ENCODE measurements around the gene SNX12.
A peak's percentile ranks its signal among the peaks of the same experiment; 100 is the strongest.
"Not testable (repeated sequence)": the region's sequence is repeated elsewhere in the genome, so short reads cannot be mapped to it uniquely, and the experiment has no call there.

SNX12 gene

GRCh38 chrX:71081330-71082123, 13.4 kb upstream of the SNX12 start:
- no peak overlapping the region for H3K4me3 Mint-ChIP-seq
- ATAC-seq (replicated peaks; ENCODE audit: extremely low read depth, poor library complexity, severe bottlenecking): no peak
- no peaks in the 10 kb centered on the region for H3K9me3 Mint-ChIP-seq
- DNase-seq (ENCODE audit: low spot score in 2 of 2): no peak
- no peaks in the 10 kb centered on the region for H3K27me3 Mint-ChIP-seq
- H3K36me3 Mint-ChIP-seq (ENCODE audit: insufficient read depth): no peaks in the 10 kb centered on the region
- H3K27ac Mint-ChIP-seq (ENCODE audit: low read depth): no peak overlapping the region
- H3K4me1 Mint-ChIP-seq: no peaks in the 10 kb centered on the region

- no peak for ATAC-seq (replicated peaks; ENCODE audit: extremely low read depth, poor library complexity, severe bottlenecking)
- no peak for DNase-seq (ENCODE audit: low spot score in 2 of 2)
- Mint-ChIP-seq H3K4me3 (no peak overlapping the region), H3K36me3 (ENCODE audit: insufficient read depth) (peaks cover 11% of the 10 kb centered on the region), H3K4me1 (peaks cover 12% of the 10 kb centered on the region), H3K27ac (ENCODE audit: low read depth) (no peak overlapping the region), H3K9me3 (no peaks in the 10 kb centered on the region), H3K27me3 (peaks cover 8% of the 10 kb centered on the region)
Measured at GRCh38 chrX:71070531-71070930, 2.4 kb upstream of the SNX12 start.

- H3K27me3 Mint-ChIP-seq: no peaks in the 10 kb centered on the region
- peaks cover 20% of the 10 kb centered on the region for H3K4me1 Mint-ChIP-seq
- H3K36me3 Mint-ChIP-seq (ENCODE audit: insufficient read depth): peaks cover 18% of the 10 kb centered on the region
- ATAC-seq (replicated peaks; ENCODE audit: extremely low read depth, poor library complexity, severe bottlenecking) (no peak), DNase-seq (ENCODE audit: low spot score in 2 of 2) (no peak)
- H3K27ac Mint-ChIP-seq (ENCODE audit: low read depth): peak overlapping the region; percentile 88
- peak overlapping the region; percentile 94 for H3K4me3 Mint-ChIP-seq
- H3K9me3 Mint-ChIP-seq: no peaks in the 10 kb centered on the region
Measured at GRCh38 chrX:71067712-71068043, 456 bp downstream of the SNX12 start.

GRCh38 chrX:71067089-71067488, 1.0 kb downstream of the SNX12 start:
- peak overlapping the region; percentile 88 for H3K27ac Mint-ChIP-seq (ENCODE audit: low read depth)
- peak overlapping the region; percentile 94 for H3K4me3 Mint-ChIP-seq
- H3K27me3 Mint-ChIP-seq: no peaks in the 10 kb centered on the region
- no peaks in the 10 kb centered on the region for H3K9me3 Mint-ChIP-seq
- DNase-seq (ENCODE audit: low spot score in 2 of 2) (no peak), ATAC-seq (replicated peaks; ENCODE audit: extremely low read depth, poor library complexity, severe bottlenecking) (no peak)
- peaks cover 20% of the 10 kb centered on the region for H3K4me1 Mint-ChIP-seq
- H3K36me3 Mint-ChIP-seq (ENCODE audit: insufficient read depth): peaks cover 23% of the 10 kb centered on the region

GRCh38 chrX:71060127-71060526, 8.0 kb downstream of the SNX12 start:
- no peak overlapping the region for H3K4me3 Mint-ChIP-seq
- no peaks in the 10 kb centered on the region for H3K9me3 Mint-ChIP-seq
- no peak overlapping the region for H3K27ac Mint-ChIP-seq (ENCODE audit: low read depth)
- H3K27me3 Mint-ChIP-seq: no peaks in the 10 kb centered on the region
- no peak for DNase-seq (ENCODE audit: low spot score in 2 of 2)
- no peak for ATAC-seq (replicated peaks; ENCODE audit: extremely low read depth, poor library complexity, severe bottlenecking)
- peaks cover 32% of the 10 kb centered on the region for H3K4me1 Mint-ChIP-seq
- peaks cover 33% of the 10 kb centered on the region for H3K36me3 Mint-ChIP-seq (ENCODE audit: insufficient read depth)

- no peaks in the 10 kb centered on the region for H3K27me3 Mint-ChIP-seq
- H3K36me3 Mint-ChIP-seq (ENCODE audit: insufficient read depth): peaks cover 29% of the 10 kb centered on the region
Measured at GRCh38 chrX:71057848-71058530, 10.1 kb downstream of the SNX12 start.

GRCh38 chrX:71056867-71057266, 11.3 kb downstream of the SNX12 start:
- Mint-ChIP-seq H3K36me3 (ENCODE audit: insufficient read depth) (peaks cover 19% of the 10 kb centered on the region), H3K9me3 (no peaks in the 10 kb centered on the region), H3K4me3 (no peak overlapping the region), H3K27ac (ENCODE audit: low read depth) (peak overlapping the region; percentile 7), H3K4me1 (peaks cover 24% of the 10 kb centered on the region), H3K27me3 (no peaks in the 10 kb centered on the region)
- DNase-seq (ENCODE audit: low spot score in 2 of 2) (no peak), ATAC-seq (replicated peaks; ENCODE audit: extremely low read depth, poor library complexity, severe bottlenecking) (no peak)

More at GRCh38 chrX:71057848-71058530, 10.1 kb downstream of the SNX12 start:
- Mint-ChIP-seq H3K4me3 (no peak overlapping the region), H3K9me3 (no peaks in the 10 kb centered on the region), H3K27ac (ENCODE audit: low read depth) (peak overlapping the region; percentile 77), H3K4me1 (peaks cover 24% of the 10 kb centered on the region)
- DNase-seq (ENCODE audit: low spot score in 2 of 2) (no peak), ATAC-seq (replicated peaks; ENCODE audit: extremely low read depth, poor library complexity, severe bottlenecking) (no peak)

GRCh38 chrX:71053217-71053621, 14.9 kb downstream of the SNX12 start:
- DNase-seq (ENCODE audit: low spot score in 2 of 2) (no peak), ATAC-seq (replicated peaks; ENCODE audit: extremely low read depth, poor library complexity, severe bottlenecking) (no peak)
- no peak overlapping the region for H3K4me3 Mint-ChIP-seq
- H3K9me3 Mint-ChIP-seq: no peaks in the 10 kb centered on the region
- peaks cover 9% of the 10 kb centered on the region for H3K4me1 Mint-ChIP-seq
- no peak overlapping the region for H3K27ac Mint-ChIP-seq (ENCODE audit: low read depth)
- peaks cover 13% of the 10 kb centered on the region for H3K36me3 Mint-ChIP-seq (ENCODE audit: insufficient read depth)
- no peaks in the 10 kb centered on the region for H3K27me3 Mint-ChIP-seq

GRCh38 chrX:71052721-71053120, 15.4 kb downstream of the SNX12 start:
- Mint-ChIP-seq H3K27me3 (no peaks in the 10 kb centered on the region), H3K4me3 (no peak overlapping the region), H3K4me1 (peaks cover 5% of the 10 kb centered on the region), H3K36me3 (ENCODE audit: insufficient read depth) (peaks cover 10% of the 10 kb centered on the region), H3K27ac (ENCODE audit: low read depth) (no peak overlapping the region), H3K9me3 (no peaks in the 10 kb centered on the region)
- no peak for DNase-seq (ENCODE audit: low spot score in 2 of 2)
- ATAC-seq (replicated peaks; ENCODE audit: extremely low read depth, poor library complexity, severe bottlenecking): no peak

- H3K36me3 Mint-ChIP-seq (ENCODE audit: insufficient read depth); H3K4me3 Mint-ChIP-seq; ATAC-seq (replicated peaks; ENCODE audit: extremely low read depth, poor library complexity, severe bottlenecking); H3K27ac Mint-ChIP-seq (ENCODE audit: low read depth); DNase-seq (ENCODE audit: low spot score in 2 of 2); H3K27me3 Mint-ChIP-seq; H3K4me1 Mint-ChIP-seq; H3K9me3 Mint-ChIP-seq: not testable (repeated sequence)
Measured at GRCh38 chrX:71047891-71048290, 20.2 kb downstream of the SNX12 start.

- H3K4me3 Mint-ChIP-seq: no peak overlapping the region
- ATAC-seq (replicated peaks; ENCODE audit: extremely low read depth, poor library complexity, severe bottlenecking) (no peak), DNase-seq (ENCODE audit: low spot score in 2 of 2) (no peak)
- H3K27ac Mint-ChIP-seq (ENCODE audit: low read depth): no peak overlapping the region
- H3K36me3 Mint-ChIP-seq (ENCODE audit: insufficient read depth): no peaks in the 10 kb centered on the region
- no peaks in the 10 kb centered on the region for H3K4me1 Mint-ChIP-seq
- H3K27me3 Mint-ChIP-seq: no peaks in the 10 kb centered on the region
- no peaks in the 10 kb centered on the region for H3K9me3 Mint-ChIP-seq
Measured at GRCh38 chrX:71017396-71017939, 50.7 kb downstream of the SNX12 start.
